ENCODE data around the gene ZCCHC9.

- TF ChIP-seq POLR2AphosphoS5 (IDR thresholded peaks at IDR 0.05; ENCODE audit: low read depth, low read length): no peak
- no peak for TF ChIP-seq TAF1 (IDR thresholded peaks at IDR 0.05; ENCODE audit: borderline replicate concordance, insufficient read depth, low read length)
- TF ChIP-seq REST (IDR thresholded peaks at IDR 0.05; ENCODE audit: insufficient read depth in 1 of 2, low read depth in 2 of 2, low read length in 2 of 2): no peak
- no peak for TF ChIP-seq SIN3A (IDR thresholded peaks at IDR 0.05; ENCODE audit: borderline replicate concordance, insufficient read depth, low read length)
These were observed 17.4 kb upstream of the ZCCHC9 start for GRCh38 chr5:81283976-81284375.

All from PFSK-1 (cell line).